H1 (cell line): ENCODE results near the gene ANKRD9. TPM values are rescaled to one million over a fixed set of nuclear protein-coding genes. Genes with fewer than 3 reads are reported as not detected.

ENCODE experiments used
- ATF2 ChIP-seq: IDR thresholded peaks from 2 replicates; pipeline ENCODE4 v1.6.1; 2012; ENCODE audit warnings: low read length, inconsistent platforms
- ATF3 ChIP-seq: IDR thresholded peaks from 2 replicates; pipeline ENCODE4 v1.6.1; 2011; ENCODE audit warnings: low read depth, mild to moderate bottlenecking, low read length; ENCODE audit not compliant: insufficient read depth
- NANOG ChIP-seq: IDR thresholded peaks from 2 replicates; pipeline ENCODE4 v1.6.1; 2011; ENCODE audit warnings: low read length, low read depth, mild to moderate bottlenecking, inconsistent platforms; ENCODE audit not compliant: insufficient read depth, poor library complexity, severe bottlenecking
- SP2 ChIP-seq: IDR thresholded peaks from 2 replicates; pipeline ENCODE4 v1.6.1; 2012; ENCODE audit warnings: mild to moderate bottlenecking, low read length, inconsistent platforms
- SUZ12 ChIP-seq: fragments of 200-600 bp; sonication (generic); IDR thresholded peaks from 2 replicates; pipeline ENCODE4 v1.6.1; 2012; ENCODE audit warnings: mild to moderate bottlenecking, inconsistent platforms, low read length, moderate library complexity, mixed read lengths
- polyA plus RNA-seq, 7 experiments: library from polyadenylated mRNA; depleted of rRNA in 3 of 7; stranded (reverse) in 5 of 7; unstranded in 2 of 7; fragments of >200 nt in 5 of 7; fragments of 200-250 nt in 2 of 7; gene quantifications; 1 replicate in 5 of 7; 2 replicates in 1 of 7; 4 replicates in 1 of 7; pipeline versions ENCODE4 v1.2.1 to v1.2.3, GENCODE V29; 2011 to 2013; ENCODE audit warnings: missing spikeins in 2 of 7, mixed read lengths in 2 of 7
- total RNA-seq: library from RNA; stranded (reverse); fragmentation: NEBNext Ultra II Directional; extraction: Animal tissue kit (Norgen Biotek cat#: 25700); gene quantifications from 2 replicates; pipeline ENCODE4 v1.2.1, GENCODE V29; 2021

Gene ANKRD9
- total and polyA plus RNA-seq, 2 of the 8 experiments (the other 6 are each of a cell fraction or from before 2014, with no cell fraction given) = 37.0 to 41.8 TPM

GRCh38 chr14:102513899-102514772 lies 4.6 kb upstream of the ANKRD9 start (continued):
- TF ChIP-seq ATF2 (no peak), SUZ12 (no peak), NANOG (no peak), SP2 (no peak), ATF3 (no peak)
